ENCODE data around the gene COG5.

Gene COG5

GRCh38 chr7:107304636-107305035 is 259.1 kb downstream of the COG5 start:
- no peak for TF ChIP-seq CTCF (IDR thresholded peaks at IDR 0.05; ENCODE audit: low read depth, low read length, missing control alignments)
- in situ Hi-C loops (cut with HindIII; ENCODE audit: low sequenced_read_pairs): no loop called here
- no peak overlapping the region for H3K4me3 ChIP-seq (ENCODE audit: low read depth, low read length)
- no peak for DNase-seq (ENCODE audit: low read depth)

GRCh38 chr7:107304063-107304462 is 259.7 kb downstream of the COG5 start:
- no peak for TF ChIP-seq CTCF (IDR thresholded peaks at IDR 0.05; ENCODE audit: low read depth, low read length, missing control alignments)
- in situ Hi-C loops (cut with HindIII; ENCODE audit: low sequenced_read_pairs): no loop called here
- no peak for DNase-seq (ENCODE audit: low read depth)
- H3K4me3 ChIP-seq (ENCODE audit: low read depth, low read length): no peak overlapping the region

- in situ Hi-C loops (cut with HindIII; ENCODE audit: low sequenced_read_pairs): no loop called here
- no peak for DNase-seq (ENCODE audit: low read depth)
- no peak for TF ChIP-seq CTCF (IDR thresholded peaks at IDR 0.05; ENCODE audit: low read depth, low read length, missing control alignments)
- no peak overlapping the region for H3K4me3 ChIP-seq (ENCODE audit: low read depth, low read length)
These were observed 261.4 kb downstream of the COG5 start for GRCh38 chr7:107302250-107302847.

GRCh38 chr7:107294182-107294581 is 269.5 kb downstream of the COG5 start:
- TF ChIP-seq CTCF (IDR thresholded peaks at IDR 0.05; ENCODE audit: low read depth, low read length, missing control alignments): no peak
- in situ Hi-C loops (cut with HindIII; ENCODE audit: low sequenced_read_pairs): no loop called here
- no peak overlapping the region for H3K4me3 ChIP-seq (ENCODE audit: low read depth, low read length)
- no peak for DNase-seq (ENCODE audit: low read depth)

GRCh38 chr7:107292591-107292990 is 271.1 kb downstream of the COG5 start:
- no peak overlapping the region for H3K4me3 ChIP-seq (ENCODE audit: low read depth, low read length)
- no peak for TF ChIP-seq CTCF (IDR thresholded peaks at IDR 0.05; ENCODE audit: low read depth, low read length, missing control alignments)
- in situ Hi-C loops (cut with HindIII; ENCODE audit: low sequenced_read_pairs): no loop called here
- DNase-seq (ENCODE audit: low read depth): no peak

GRCh38 chr7:107291434-107291833 is 272.3 kb downstream of the COG5 start:
- DNase-seq (ENCODE audit: low read depth): no peak
- TF ChIP-seq CTCF (IDR thresholded peaks at IDR 0.05; ENCODE audit: low read depth, low read length, missing control alignments): no peak
- in situ Hi-C loops (cut with HindIII; ENCODE audit: low sequenced_read_pairs): no loop called here
- no peak overlapping the region for H3K4me3 ChIP-seq (ENCODE audit: low read depth, low read length)
